GM19099 (cell line): ENCODE data around the gene ALG12.

ENCODE experiments used
- POLR2A ChIP-seq: IDR thresholded peaks from 3 replicates; pipeline ENCODE4 v1.6.1; 2011; ENCODE audit warnings: low read depth; ENCODE audit not compliant: insufficient read length; ENCODE audit errors: extremely low read depth

The ALG12 gene

GRCh38 chr22:49953027-49953679 is 34.9 kb upstream of the ALG12 start:
- TF ChIP-seq POLR2A: no peak

GRCh38 chr22:49951986-49952896 is 34.0 kb upstream of the ALG12 start:
- no peak for TF ChIP-seq POLR2A

GRCh38 chr22:49951678-49951985 is 33.4 kb upstream of the ALG12 start:
- no peak for TF ChIP-seq POLR2A

- no peak for TF ChIP-seq POLR2A
Observed at GRCh38 chr22:49951000-49951677, 32.9 kb upstream of the ALG12 start.

GRCh38 chr22:49950396-49950994 is 32.3 kb upstream of the ALG12 start:
- TF ChIP-seq POLR2A: no peak

GRCh38 chr22:49949914-49950292 is 31.7 kb upstream of the ALG12 start:
- TF ChIP-seq POLR2A: no peak

GRCh38 chr22:49948958-49949913 is 31.0 kb upstream of the ALG12 start:
- TF ChIP-seq POLR2A: no peak

GRCh38 chr22:49948116-49948957 is 30.1 kb upstream of the ALG12 start:
- TF ChIP-seq POLR2A: no peak

- no peak for TF ChIP-seq POLR2A
Observed at GRCh38 chr22:49947296-49947622, 29.0 kb upstream of the ALG12 start.

GRCh38 chr22:49946612-49947295 is 28.5 kb upstream of the ALG12 start:
- TF ChIP-seq POLR2A: no peak

- TF ChIP-seq POLR2A: no peak
Observed at GRCh38 chr22:49944399-49944891, 26.2 kb upstream of the ALG12 start.

GRCh38 chr22:49943771-49944398 is 25.6 kb upstream of the ALG12 start:
- no peak for TF ChIP-seq POLR2A
